Measurements from ENCODE around the gene TRMT11.

The TRMT11 gene

GRCh38 chr6:126041516-126041915 is 55.2 kb downstream of the TRMT11 start:
- Histone ChIP-seq H3K4me3 (ENCODE audit: low read depth, low read length) (peak overlapping the region; percentile 33; the same call in 1 of the 2 replicates), H2AFZ (ENCODE audit: low read length, unreplicated experiment) (no peak overlapping the region), H3K4me1 (ENCODE audit: control insufficient read depth, insufficient read depth, low read length, unreplicated experiment) (peaks cover 43% of the 10 kb centered on the region), H3K36me3 (ENCODE audit: insufficient read depth, low read length) (no peaks in the 10 kb centered on the region; the same call in 1 of the 2 replicates), H3K79me2 (ENCODE audit: control insufficient read depth, insufficient read depth, low read length, unreplicated experiment) (no peaks in the 10 kb centered on the region), H3K27me3 (ENCODE audit: insufficient read depth, low read length) (no peaks in the 10 kb centered on the region), H3K27ac (ENCODE audit: low read depth, low read length) (peak overlapping the region; percentile 80)

- Histone ChIP-seq H3K27me3 (ENCODE audit: insufficient read depth, low read length) (no peaks in the 10 kb centered on the region), H3K79me2 (ENCODE audit: control insufficient read depth, insufficient read depth, low read length, unreplicated experiment) (no peaks in the 10 kb centered on the region), H3K36me3 (ENCODE audit: insufficient read depth, low read length) (no peaks in the 10 kb centered on the region; the same call in 1 of the 2 replicates), H3K4me1 (ENCODE audit: control insufficient read depth, insufficient read depth, low read length, unreplicated experiment) (peaks cover 43% of the 10 kb centered on the region), H2AFZ (ENCODE audit: low read length, unreplicated experiment) (no peak overlapping the region), H3K4me3 (ENCODE audit: low read depth, low read length) (no peak overlapping the region), H3K27ac (ENCODE audit: low read depth, low read length) (peak overlapping the region; percentile 80; the same call in 1 of the 2 replicates)
These were observed 55.7 kb downstream of the TRMT11 start for GRCh38 chr6:126042001-126042419.

GRCh38 chr6:126047648-126048047 is 61.3 kb downstream of the TRMT11 start:
- no peaks in the 10 kb centered on the region for H3K4me1 ChIP-seq (ENCODE audit: control insufficient read depth, insufficient read depth, low read length, unreplicated experiment)
- H3K27me3 ChIP-seq (ENCODE audit: insufficient read depth, low read length), result no peaks in the 10 kb centered on the region
- H3K4me3 ChIP-seq (ENCODE audit: low read depth, low read length), result no peak overlapping the region
- H2AFZ ChIP-seq (ENCODE audit: low read length, unreplicated experiment), result no peak overlapping the region
- H3K79me2 ChIP-seq (ENCODE audit: control insufficient read depth, insufficient read depth, low read length, unreplicated experiment), result no peaks in the 10 kb centered on the region
- peaks cover 13% of the 10 kb centered on the region; the same call in 1 of the 2 replicates for H3K36me3 ChIP-seq (ENCODE audit: insufficient read depth, low read length)
- no peak overlapping the region for H3K27ac ChIP-seq (ENCODE audit: low read depth, low read length)

GRCh38 chr6:126048635-126049034 is 62.3 kb downstream of the TRMT11 start:
- H3K27ac ChIP-seq (ENCODE audit: low read depth, low read length), result no peak overlapping the region
- H3K4me1 ChIP-seq (ENCODE audit: control insufficient read depth, insufficient read depth, low read length, unreplicated experiment), result no peaks in the 10 kb centered on the region
- no peak overlapping the region for H3K4me3 ChIP-seq (ENCODE audit: low read depth, low read length)
- H3K27me3 ChIP-seq (ENCODE audit: insufficient read depth, low read length), result no peaks in the 10 kb centered on the region
- peaks cover 13% of the 10 kb centered on the region; the same call in 1 of the 2 replicates for H3K36me3 ChIP-seq (ENCODE audit: insufficient read depth, low read length)
- H3K79me2 ChIP-seq (ENCODE audit: control insufficient read depth, insufficient read depth, low read length, unreplicated experiment), result no peaks in the 10 kb centered on the region
- H2AFZ ChIP-seq (ENCODE audit: low read length, unreplicated experiment), result no peak overlapping the region

- no peaks in the 10 kb centered on the region for H3K79me2 ChIP-seq (ENCODE audit: control insufficient read depth, insufficient read depth, low read length, unreplicated experiment)
- H3K27ac ChIP-seq (ENCODE audit: low read depth, low read length), result no peak overlapping the region
- H3K4me1 ChIP-seq (ENCODE audit: control insufficient read depth, insufficient read depth, low read length, unreplicated experiment), result no peaks in the 10 kb centered on the region
- peaks cover 13% of the 10 kb centered on the region; the same call in 1 of the 2 replicates for H3K36me3 ChIP-seq (ENCODE audit: insufficient read depth, low read length)
- H3K4me3 ChIP-seq (ENCODE audit: low read depth, low read length), result no peak overlapping the region
- H3K27me3 ChIP-seq (ENCODE audit: insufficient read depth, low read length), result no peaks in the 10 kb centered on the region
- no peak overlapping the region for H2AFZ ChIP-seq (ENCODE audit: low read length, unreplicated experiment)
These were observed 64.5 kb downstream of the TRMT11 start for GRCh38 chr6:126050795-126051194.

GRCh38 chr6:126051791-126052190 is 65.5 kb downstream of the TRMT11 start:
- Histone ChIP-seq H2AFZ (ENCODE audit: low read length, unreplicated experiment) (no peak overlapping the region), H3K4me1 (ENCODE audit: control insufficient read depth, insufficient read depth, low read length, unreplicated experiment) (no peaks in the 10 kb centered on the region), H3K36me3 (ENCODE audit: insufficient read depth, low read length) (peaks cover 13% of the 10 kb centered on the region; the same call in 1 of the 2 replicates), H3K79me2 (ENCODE audit: control insufficient read depth, insufficient read depth, low read length, unreplicated experiment) (no peaks in the 10 kb centered on the region), H3K27me3 (ENCODE audit: insufficient read depth, low read length) (no peaks in the 10 kb centered on the region), H3K4me3 (ENCODE audit: low read depth, low read length) (no peak overlapping the region), H3K27ac (ENCODE audit: low read depth, low read length) (no peak overlapping the region)

GRCh38 chr6:126052485-126052884 is 66.1 kb downstream of the TRMT11 start:
- H3K79me2 ChIP-seq (ENCODE audit: control insufficient read depth, insufficient read depth, low read length, unreplicated experiment), result no peaks in the 10 kb centered on the region
- H3K27ac ChIP-seq (ENCODE audit: low read depth, low read length), result no peak overlapping the region
- H3K36me3 ChIP-seq (ENCODE audit: insufficient read depth, low read length), result 0 out of 2 replicates have a peak, but pooled peaks cover 10% of the 10 kb centered on the region
- H3K4me1 ChIP-seq (ENCODE audit: control insufficient read depth, insufficient read depth, low read length, unreplicated experiment), result no peaks in the 10 kb centered on the region
- no peaks in the 10 kb centered on the region for H3K27me3 ChIP-seq (ENCODE audit: insufficient read depth, low read length)
- H3K4me3 ChIP-seq (ENCODE audit: low read depth, low read length), result no peak overlapping the region
- no peak overlapping the region for H2AFZ ChIP-seq (ENCODE audit: low read length, unreplicated experiment)

- Histone ChIP-seq H3K4me1 (ENCODE audit: control insufficient read depth, insufficient read depth, low read length, unreplicated experiment) (no peaks in the 10 kb centered on the region), H3K27ac (ENCODE audit: low read depth, low read length) (no peak overlapping the region), H3K79me2 (ENCODE audit: control insufficient read depth, insufficient read depth, low read length, unreplicated experiment) (no peaks in the 10 kb centered on the region), H3K36me3 (ENCODE audit: insufficient read depth, low read length) (no peaks in the 10 kb centered on the region), H2AFZ (ENCODE audit: low read length, unreplicated experiment) (no peak overlapping the region), H3K27me3 (ENCODE audit: insufficient read depth, low read length) (no peaks in the 10 kb centered on the region), H3K4me3 (ENCODE audit: low read depth, low read length) (no peak overlapping the region)
These were observed 67.9 kb downstream of the TRMT11 start for GRCh38 chr6:126054258-126054702.

- Histone ChIP-seq H3K79me2 (ENCODE audit: control insufficient read depth, insufficient read depth, low read length, unreplicated experiment) (no peaks in the 10 kb centered on the region), H3K4me3 (ENCODE audit: low read depth, low read length) (no peak overlapping the region), H3K27me3 (ENCODE audit: insufficient read depth, low read length) (no peaks in the 10 kb centered on the region), H2AFZ (ENCODE audit: low read length, unreplicated experiment) (no peak overlapping the region), H3K4me1 (ENCODE audit: control insufficient read depth, insufficient read depth, low read length, unreplicated experiment) (no peaks in the 10 kb centered on the region), H3K27ac (ENCODE audit: low read depth, low read length) (no peak overlapping the region), H3K36me3 (ENCODE audit: insufficient read depth, low read length) (no peaks in the 10 kb centered on the region)
These were observed 68.5 kb downstream of the TRMT11 start for GRCh38 chr6:126054802-126055201.

- Histone ChIP-seq H2AFZ (ENCODE audit: low read length, unreplicated experiment) (no peak overlapping the region), H3K4me1 (ENCODE audit: control insufficient read depth, insufficient read depth, low read length, unreplicated experiment) (no peaks in the 10 kb centered on the region), H3K27ac (ENCODE audit: low read depth, low read length) (no peak overlapping the region), H3K27me3 (ENCODE audit: insufficient read depth, low read length) (no peaks in the 10 kb centered on the region), H3K36me3 (ENCODE audit: insufficient read depth, low read length) (no peaks in the 10 kb centered on the region), H3K79me2 (ENCODE audit: control insufficient read depth, insufficient read depth, low read length, unreplicated experiment) (no peaks in the 10 kb centered on the region), H3K4me3 (ENCODE audit: low read depth, low read length) (no peak overlapping the region)
These were observed 69.1 kb downstream of the TRMT11 start for GRCh38 chr6:126055449-126055848.

- H3K4me3 ChIP-seq (ENCODE audit: low read depth, low read length), result no peak overlapping the region
- no peaks in the 10 kb centered on the region for H3K4me1 ChIP-seq (ENCODE audit: control insufficient read depth, insufficient read depth, low read length, unreplicated experiment)
- no peaks in the 10 kb centered on the region for H3K27me3 ChIP-seq (ENCODE audit: insufficient read depth, low read length)
- H3K79me2 ChIP-seq (ENCODE audit: control insufficient read depth, insufficient read depth, low read length, unreplicated experiment), result no peaks in the 10 kb centered on the region
- H2AFZ ChIP-seq (ENCODE audit: low read length, unreplicated experiment), result no peak overlapping the region
- H3K27ac ChIP-seq (ENCODE audit: low read depth, low read length), result no peak overlapping the region
- no peaks in the 10 kb centered on the region for H3K36me3 ChIP-seq (ENCODE audit: insufficient read depth, low read length)
These were observed 70.1 kb downstream of the TRMT11 start for GRCh38 chr6:126056355-126057004.

Data from ACC112 (cell line).